AG10803 (cell line): Measurements from ENCODE around the gene TBXA2R.
A peak's percentile ranks its signal among the peaks of the same experiment; 100 is the strongest.

Experiments
- DNase-seq: peaks from one replicate; pipeline ENCODE4 v3.0.0; 2010; ENCODE audit warnings: low read depth
- H3K4me3 ChIP-seq: 2 replicates; pipeline ENCODE4 v1.5.1; 2011; ENCODE audit warnings: mild to moderate bottlenecking, low read length, control low read depth
- CTCF ChIP-seq: conservative IDR thresholded peaks from 2 replicates; pipeline ENCODE4 v1.5.1; 2011; ENCODE audit warnings: mild to moderate bottlenecking, low read length, control low read depth, inconsistent platforms

Gene TBXA2R

GRCh38 chr19:3608079-3608641 is 1.5 kb upstream of the TBXA2R start:
- no peak overlapping the region for H3K4me3 ChIP-seq
- TF ChIP-seq CTCF: no peak
- no peak for DNase-seq

- no peak for TF ChIP-seq CTCF
- peak overlapping the region; percentile 66 for H3K4me3 ChIP-seq
- peak; percentile 25 for DNase-seq
Observed at GRCh38 chr19:3607303-3608078, 816 bp upstream of the TBXA2R start.

GRCh38 chr19:3606174-3606689 is 443 bp downstream of the TBXA2R start:
- H3K4me3 ChIP-seq: peak overlapping the region; percentile 66
- DNase-seq: no peak

GRCh38 chr19:3605770-3606169 is 905 bp downstream of the TBXA2R start:
- peak overlapping the region; percentile 66 for H3K4me3 ChIP-seq
- no peak for TF ChIP-seq CTCF
- DNase-seq: no peak

More at GRCh38 chr19:3606174-3606689, 443 bp downstream of the TBXA2R start:
- no peak for TF ChIP-seq CTCF

- peak overlapping the region; percentile 66; the same call in 1 of the 2 replicates for H3K4me3 ChIP-seq
- no peak for DNase-seq
- TF ChIP-seq CTCF: no peak
Observed at GRCh38 chr19:3605361-3605760, 1.3 kb downstream of the TBXA2R start.

GRCh38 chr19:3604987-3605343 is 1.7 kb downstream of the TBXA2R start:
- DNase-seq: no peak
- no peak for TF ChIP-seq CTCF
- H3K4me3 ChIP-seq: no peak overlapping the region
